Caco-2 (cell line): ENCODE measurements around the gene PKD2L1. TPM values are rescaled to one million over a fixed set of nuclear protein-coding genes. Genes with fewer than 3 reads are reported as not detected.

Source experiments
- BruUV-seq: library from RNA; stranded (reverse); fragments of 400-500 nt; replicated peaks from 2 replicates; lab custom pipeline; 2021; lab: Mats Ljungman, UMichigan
- CTCF ChIA-PET: fragments of 300-600 bp; sonication (Branson Sonifier 250); formaldehyde crosslinking; loops from one replicate; lab custom pipeline; 2022; ENCODE audit warnings: antibody characterized with exemption; lab: Charles Lee
- POLR2A ChIA-PET: fragments of 300-600 bp; sonication (Branson Sonifier 250); formaldehyde crosslinking; loops from one replicate; lab custom pipeline; 2022; ENCODE audit warnings: antibody characterized with exemption; lab: Charles Lee
- DNase-seq, 2 experiments: peaks; one replicate each; pipeline versions ENCODE4 v3.0.0 to v3.0.0-alpha.2; 2020 to 2022
- H3K27me3 ChIP-seq: replicated peaks from 2 replicates; pipeline ENCODE4 v1.6.0; 2011; ENCODE audit warnings: low read length; ENCODE audit not compliant: control insufficient read depth, insufficient read depth
- H3K36me3 ChIP-seq: 2 replicates; pipeline ENCODE4 v1.5.1; 2011; ENCODE audit warnings: low read length; ENCODE audit not compliant: control insufficient read depth, insufficient read depth
- H3K4me1 ChIP-seq: fragments of 250-450 bp; sonication (Bioruptor Pico); 2 replicates; pipeline ENCODE4 v1.5.1; 2020; ENCODE audit warnings: mild to moderate bottlenecking
- H3K4me3 ChIP-seq: 2 replicates; pipeline ENCODE4 v1.5.1; 2011; ENCODE audit warnings: low read depth, mild to moderate bottlenecking, control low read depth, low read length
- H3K9me3 ChIP-seq: fragments of 250-450 bp; sonication (Bioruptor Pico); 2 replicates; pipeline ENCODE4 v1.5.1; 2020; ENCODE audit warnings: mild to moderate bottlenecking, moderate library complexity
- H3K27ac Mint-ChIP-seq: one replicate; pipeline ENCODE4 v1.8.0; 2022; ENCODE audit warnings: mixed read lengths; ENCODE audit not compliant: unreplicated experiment
- H3K27me3 Mint-ChIP-seq: one replicate; pipeline ENCODE4 v1.8.0; 2022; ENCODE audit warnings: mixed read lengths; ENCODE audit not compliant: insufficient read depth, unreplicated experiment
- H3K36me3 Mint-ChIP-seq: one replicate; pipeline ENCODE4 v1.8.0; 2022; ENCODE audit warnings: mild to moderate bottlenecking, mixed read lengths; ENCODE audit not compliant: insufficient read depth, unreplicated experiment
- H3K4me1 Mint-ChIP-seq: one replicate; pipeline ENCODE4 v1.8.0; 2022; ENCODE audit warnings: low read depth, mixed read lengths; ENCODE audit not compliant: unreplicated experiment
- H3K4me3 Mint-ChIP-seq: one replicate; pipeline ENCODE4 v1.8.0; 2022; ENCODE audit warnings: mild to moderate bottlenecking, moderate library complexity, mixed read lengths; ENCODE audit not compliant: unreplicated experiment
- H3K9me3 Mint-ChIP-seq: one replicate; pipeline ENCODE4 v1.8.0; 2022; ENCODE audit warnings: mixed read lengths; ENCODE audit not compliant: unreplicated experiment
- CTCF ChIP-seq, 2 experiments: fragments of 200-600 bp in 1 of 2; IDR thresholded peaks; 1 replicate in 1 of 2; 2 replicates in 1 of 2; pipeline versions ENCODE4 v1.5.1 to v1.8.0; 2011 to 2022; ENCODE audit warnings: antibody characterized with exemption in 1 of 2, control low read depth in 1 of 2, inconsistent platforms in 1 of 2, low read depth in 1 of 2, low read length in 1 of 2, mild to moderate bottlenecking in 1 of 2, moderate library complexity in 1 of 2; ENCODE audit not compliant: insufficient read depth in 1 of 2, severe bottlenecking in 1 of 2, unreplicated experiment in 1 of 2
- intact Hi-C: fragments of 100-400 bp; cut with micrococcal nuclease; formaldehyde crosslinking; loops from one replicate; pipeline ENCODE4 v1.10.0; 2022; ENCODE audit not compliant: unreplicated experiment
- total RNA-seq: library from RNA; stranded (reverse); gene quantifications from 2 replicates; pipeline ENCODE4 v1.2.3, GENCODE V29; 2022

PKD2L1 gene
- total RNA-seq, 1 experiment from 2014 or later: not detected

- intact Hi-C loops: no loop called here
- ChIA-PET CTCF (interaction anchor here (1.1 kb wide), 1 partner anchor 21 kb away, joined by 3 read pairs; no protein-coding TSS in a partner anchor), POLR2A (no interaction called here)
- Histone ChIP-seq H3K4me1 (peaks cover 29% of the 10 kb centered on the region), H3K4me3 (no peak overlapping the region), H3K36me3 (0 out of 2 replicates have a peak, but pooled peaks cover 2% of the 10 kb centered on the region), H3K9me3 (no peaks in the 10 kb centered on the region), H3K27me3 (no peaks in the 10 kb centered on the region)
- no peaks in the 10 kb centered on the region for H3K27me3 Mint-ChIP-seq
- H3K36me3 Mint-ChIP-seq: peaks cover 51% of the 10 kb centered on the region
- TSS peak; percentile 33 for BruUV-seq
- no peak for TF ChIP-seq CTCF (IDR thresholded peaks at IDR 0.05; ENCODE audit: insufficient read depth in 1 of 2, low read depth in 1 of 2, low read length in 1 of 2, severe bottlenecking in 1 of 2, unreplicated experiment in 1 of 2)
- DNase-seq: no peak
- H3K4me3 Mint-ChIP-seq: no peak overlapping the region
- peaks cover 32% of the 10 kb centered on the region for H3K4me1 Mint-ChIP-seq
- H3K9me3 Mint-ChIP-seq: no peaks in the 10 kb centered on the region
- H3K27ac Mint-ChIP-seq: no peak overlapping the region
Measured at GRCh38 chr10:100364175-100364574, 34.1 kb upstream of the PKD2L1 start.

DNA sequence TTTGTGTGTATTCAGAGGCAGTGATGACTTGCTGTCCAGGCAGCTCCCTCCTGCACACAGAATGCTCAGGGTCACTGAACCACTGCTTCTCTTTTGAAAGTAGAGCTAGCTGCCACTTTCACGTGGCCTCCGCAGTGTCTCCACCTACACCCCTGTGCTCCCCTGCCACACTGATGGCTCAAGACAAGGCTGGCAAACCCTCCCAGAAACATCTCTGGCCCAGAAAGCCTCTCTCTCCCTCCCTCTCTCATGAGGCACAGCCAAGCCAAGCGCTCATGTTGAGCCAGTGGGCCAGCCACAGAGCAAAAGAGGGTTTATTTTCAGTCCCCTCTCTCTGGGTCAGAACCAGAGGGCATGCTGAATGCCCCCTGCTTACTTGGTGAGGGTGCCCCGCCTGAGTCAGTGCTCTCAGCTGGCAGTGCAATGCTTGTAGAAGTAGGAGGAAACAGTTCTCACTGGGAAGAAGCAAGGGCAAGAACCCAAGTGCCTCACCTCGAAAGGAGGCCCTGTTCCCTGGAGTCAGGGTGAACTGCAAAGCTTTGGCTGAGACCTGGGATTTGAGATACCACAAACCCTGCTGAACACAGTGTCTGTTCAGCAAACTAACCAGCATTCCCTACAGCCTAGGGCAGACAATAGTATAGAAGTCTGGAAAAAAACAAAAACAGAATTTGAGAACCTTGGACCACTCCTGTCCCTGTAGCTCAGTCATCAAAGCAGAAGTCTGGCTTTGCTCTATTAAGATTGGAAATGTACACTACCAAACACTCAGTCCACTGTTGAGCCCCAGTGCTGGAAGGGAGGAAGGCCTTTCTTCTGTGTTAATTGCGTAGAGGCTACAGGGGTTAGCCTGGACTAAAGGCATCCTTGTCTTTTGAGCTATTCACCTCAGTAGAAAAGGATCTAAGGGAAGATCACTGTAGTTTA is 32.8 kb upstream of the PKD2L1 start:
- intact Hi-C loops: no loop called here
- H3K36me3 Mint-ChIP-seq: peaks cover 60% of the 10 kb centered on the region
- H3K27me3 Mint-ChIP-seq: no peaks in the 10 kb centered on the region
- H3K27me3 ChIP-seq: no peaks in the 10 kb centered on the region
- no TSS peak for BruUV-seq
- H3K9me3 Mint-ChIP-seq: peaks cover 1% of the 10 kb centered on the region
- no peak overlapping the region for H3K4me3 ChIP-seq
- TF ChIP-seq CTCF (IDR thresholded peaks at IDR 0.05; ENCODE audit: insufficient read depth in 1 of 2, low read depth in 1 of 2, low read length in 1 of 2, severe bottlenecking in 1 of 2, unreplicated experiment in 1 of 2): no peak
- H3K27ac Mint-ChIP-seq: peak overlapping the region; percentile 76
- no peak for DNase-seq
- H3K9me3 ChIP-seq: no peaks in the 10 kb centered on the region
- peaks cover 40% of the 10 kb centered on the region for H3K4me1 Mint-ChIP-seq
- H3K4me3 Mint-ChIP-seq: no peak overlapping the region
- H3K36me3 ChIP-seq: peaks cover 2% of the 10 kb centered on the region; the same call in 1 of the 2 replicates
- H3K4me1 ChIP-seq: peaks cover 41% of the 10 kb centered on the region
- CTCF ChIA-PET: interaction anchor here (1.1 kb wide), 1 partner anchor 20 kb away, joined by 3 read pairs; no protein-coding TSS in a partner anchor
- POLR2A ChIA-PET: no interaction called here

DNA sequence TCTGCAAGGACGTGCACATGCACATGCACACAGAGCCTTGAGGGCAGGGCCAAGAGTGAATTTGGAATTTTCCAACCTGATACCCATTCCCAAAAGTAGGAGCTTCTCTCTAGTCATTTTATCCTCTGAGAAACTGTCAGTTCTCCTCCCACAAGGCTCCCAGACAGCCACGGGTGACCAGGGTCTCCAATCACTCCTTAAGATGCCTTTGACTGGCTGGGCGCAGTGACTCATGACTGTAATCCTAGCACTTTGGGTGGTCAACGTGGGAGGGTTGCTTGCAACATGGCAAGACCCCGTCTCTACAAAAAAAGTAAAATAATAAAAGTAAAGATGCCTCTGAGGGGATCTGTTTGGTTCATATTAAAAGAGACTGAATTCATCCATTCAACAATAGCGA is 30.2 kb upstream of the PKD2L1 start:
- DNase-seq: no peak

More for the DNA sequence above, 30.2 kb upstream of the PKD2L1 start:
- no peaks in the 10 kb centered on the region for H3K9me3 ChIP-seq
- Mint-ChIP-seq H3K27me3 (no peaks in the 10 kb centered on the region), H3K4me1 (peaks cover 56% of the 10 kb centered on the region), H3K36me3 (peaks cover 86% of the 10 kb centered on the region), H3K4me3 (peak overlapping the region; percentile 46), H3K27ac (peak overlapping the region; percentile 39), H3K9me3 (peaks cover 9% of the 10 kb centered on the region)
- intact Hi-C loops: loop anchor here (2.0 kb wide), 1 partner anchor 13 kb away; the partner anchor contains the start of gene SCD
- H3K27me3 ChIP-seq: no peaks in the 10 kb centered on the region
- no peak overlapping the region for H3K4me3 ChIP-seq
- ChIA-PET POLR2A (interaction anchor here (0.6 to 1.8 kb wide), 5 partner anchors 11 to 149 kb away, joined by 3 to 38 read pairs (median 16); partner anchors contain the start of gene SCD), CTCF (interaction anchor here (0.7 to 2.1 kb wide), 7 partner anchors 11 to 159 kb away, joined by 3 to 10 read pairs (median 6); partner anchors contain the start of gene SCD)
- peaks cover 5% of the 10 kb centered on the region for H3K36me3 ChIP-seq
- no TSS peak for BruUV-seq
- TF ChIP-seq CTCF (IDR thresholded peaks at IDR 0.05; ENCODE audit: insufficient read depth in 1 of 2, low read depth in 1 of 2, low read length in 1 of 2, severe bottlenecking in 1 of 2, unreplicated experiment in 1 of 2): no peak
- H3K4me1 ChIP-seq: peaks cover 67% of the 10 kb centered on the region
